Stimulated activated naive CD8-positive, alpha-beta T cell treated with anti-CD3 and anti-CD28 coated beads, Interleukin-15, Interleukin-2, amounts not matched to agents 100 ng/mL and 50 ng/mL, for 24 hours (primary cell): ENCODE data around the gene SPATA2L.
"Not testable (repeated sequence)": the region's sequence is repeated elsewhere in the genome, so short reads cannot be mapped to it uniquely, and the experiment has no call there.

Experiments used
- H3K27ac Mint-ChIP-seq: one replicate; pipeline ENCODE4 v1.8.0; 2021; ENCODE audit warnings: mild to moderate bottlenecking, mixed read lengths
- H3K27me3 Mint-ChIP-seq: one replicate; pipeline ENCODE4 v1.8.0; 2021; ENCODE audit warnings: mixed read lengths
- H3K36me3 Mint-ChIP-seq: one replicate; pipeline ENCODE4 v1.8.0; 2021; ENCODE audit warnings: low read depth, mixed read lengths
- H3K4me1 Mint-ChIP-seq: one replicate; pipeline ENCODE4 v1.8.0; 2021; ENCODE audit warnings: low read depth, mixed read lengths
- H3K4me3 Mint-ChIP-seq: one replicate; pipeline ENCODE4 v1.8.0; 2021; ENCODE audit warnings: mild to moderate bottlenecking, mixed read lengths
- H3K9me3 Mint-ChIP-seq: one replicate; pipeline ENCODE4 v1.8.0; 2021; ENCODE audit warnings: mixed read lengths

SPATA2L gene

DNA sequence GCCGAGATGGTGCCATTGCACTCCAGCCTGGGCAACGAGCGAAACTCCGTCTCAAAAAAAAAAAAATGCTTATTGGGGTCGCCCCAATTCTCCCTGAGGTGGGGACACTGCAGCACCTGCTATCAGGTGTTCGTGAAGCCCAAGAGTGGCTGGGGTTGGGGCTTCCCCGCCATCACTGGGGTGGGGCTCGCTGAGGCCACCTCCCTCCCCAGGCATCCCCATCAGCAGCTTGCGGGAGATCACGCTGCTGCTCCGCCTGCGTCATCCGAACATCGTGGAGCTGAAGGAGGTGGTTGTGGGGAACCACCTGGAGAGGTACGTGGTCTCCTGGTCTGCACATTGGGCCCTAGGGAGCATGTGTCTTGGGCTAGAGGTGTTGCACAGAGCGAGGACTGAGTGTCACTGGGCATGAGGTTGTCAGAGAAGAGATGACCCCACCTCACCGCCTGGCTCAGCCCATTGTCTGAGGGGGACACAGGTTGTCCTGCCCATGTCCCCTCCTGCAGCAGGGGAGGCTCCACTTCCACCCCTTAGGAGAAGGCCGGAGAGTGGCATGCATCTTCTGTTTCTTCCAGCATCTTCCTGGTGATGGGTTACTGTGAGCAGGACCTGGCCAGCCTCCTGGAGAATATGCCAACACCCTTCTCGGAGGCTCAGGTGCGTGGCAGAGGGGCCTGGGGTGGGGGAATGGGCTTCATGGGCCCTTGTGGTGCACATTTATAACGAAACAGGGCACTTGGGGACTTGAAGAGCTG is 10.1 kb downstream of the SPATA2L start:
- Mint-ChIP-seq H3K27ac (no peak overlapping the region), H3K36me3 (peaks cover 33% of the 10 kb centered on the region), H3K4me1 (peaks cover 26% of the 10 kb centered on the region), H3K27me3 (no peaks in the 10 kb centered on the region), H3K4me3 (no peak overlapping the region), H3K9me3 (no peaks in the 10 kb centered on the region)

DNA sequence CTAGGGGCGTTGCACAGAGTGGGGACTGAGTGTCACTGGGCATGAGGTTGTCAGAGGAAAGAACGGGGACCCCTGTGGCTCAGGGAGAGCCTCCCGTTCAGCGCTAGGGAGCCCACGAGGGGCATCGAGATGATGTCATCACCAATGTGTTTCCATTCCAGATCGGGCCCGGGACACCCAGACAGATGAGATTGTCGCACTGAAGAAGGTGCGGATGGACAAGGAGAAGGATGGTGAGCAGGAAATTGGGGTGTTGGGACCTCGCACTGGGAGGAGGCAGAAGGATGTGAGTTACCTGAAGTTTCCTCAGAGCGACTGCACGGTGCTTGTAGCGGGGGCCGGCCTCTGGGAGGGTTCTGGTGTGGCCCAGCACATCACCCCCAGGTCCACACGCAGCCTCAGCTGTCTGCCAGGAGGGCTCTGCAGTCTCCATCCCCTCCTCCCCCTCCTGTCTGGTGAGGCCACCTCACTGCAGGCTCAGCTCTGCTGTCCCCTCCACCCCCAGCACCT is 11.1 kb downstream of the SPATA2L start:
- peaks cover 32% of the 10 kb centered on the region for H3K36me3 Mint-ChIP-seq
- no peak overlapping the region for H3K27ac Mint-ChIP-seq

DNA sequence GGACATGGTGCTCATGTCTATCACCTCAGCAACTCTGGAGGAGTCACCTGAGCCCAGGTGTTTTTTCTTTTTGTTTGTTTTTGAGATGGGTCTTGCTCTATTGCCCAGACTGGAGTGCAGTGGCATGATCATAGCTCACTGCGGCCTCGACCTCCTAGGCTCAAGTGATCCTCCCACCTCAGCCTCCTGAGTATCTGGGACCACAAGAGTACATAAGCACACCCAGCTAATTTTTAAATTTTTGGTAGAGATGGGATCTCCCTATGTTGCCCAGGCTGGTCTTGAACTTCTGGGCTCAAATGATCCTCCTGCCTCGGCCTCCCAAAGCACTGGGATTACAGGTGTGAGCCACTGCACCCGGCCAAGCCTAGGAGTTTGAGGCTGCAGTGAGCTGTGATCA is 11.9 kb downstream of the SPATA2L start:
- Mint-ChIP-seq H3K36me3 (peaks cover 29% of the 10 kb centered on the region), H3K4me1 (peaks cover 19% of the 10 kb centered on the region)
- H3K27me3 Mint-ChIP-seq, H3K9me3 Mint-ChIP-seq, H3K27ac Mint-ChIP-seq, H3K4me3 Mint-ChIP-seq: not testable (repeated sequence)

More for the DNA sequence above, 11.1 kb downstream of the SPATA2L start:
- H3K9me3 Mint-ChIP-seq: no peaks in the 10 kb centered on the region
- H3K27me3 Mint-ChIP-seq: no peaks in the 10 kb centered on the region
- H3K4me1 Mint-ChIP-seq: peaks cover 21% of the 10 kb centered on the region
- no peak overlapping the region for H3K4me3 Mint-ChIP-seq

DNA sequence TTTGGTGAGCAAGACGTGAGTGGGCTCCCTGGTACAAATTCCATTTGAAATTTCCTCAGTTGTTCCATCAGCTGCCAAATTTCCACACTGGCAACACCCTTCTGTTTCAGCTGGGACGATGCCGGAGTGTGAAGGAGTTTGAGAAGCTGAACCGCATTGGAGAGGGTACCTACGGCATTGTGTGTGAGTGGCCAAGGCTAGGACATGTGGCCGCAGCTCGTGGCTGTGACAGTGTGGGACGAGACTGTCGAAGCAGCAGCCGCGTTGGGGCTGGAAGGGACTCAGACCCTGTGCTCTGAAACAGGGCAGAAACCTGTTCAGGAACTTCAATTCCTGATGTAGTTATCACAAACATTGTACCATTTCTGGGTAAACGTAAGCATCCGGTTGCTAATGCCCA is 12.4 kb downstream of the SPATA2L start:
- peaks cover 19% of the 10 kb centered on the region for H3K4me1 Mint-ChIP-seq
- no peaks in the 10 kb centered on the region for H3K27me3 Mint-ChIP-seq
- H3K27ac Mint-ChIP-seq: no peak overlapping the region
- no peak overlapping the region for H3K4me3 Mint-ChIP-seq
- H3K36me3 Mint-ChIP-seq: peaks cover 29% of the 10 kb centered on the region
- H3K9me3 Mint-ChIP-seq: no peaks in the 10 kb centered on the region

DNA sequence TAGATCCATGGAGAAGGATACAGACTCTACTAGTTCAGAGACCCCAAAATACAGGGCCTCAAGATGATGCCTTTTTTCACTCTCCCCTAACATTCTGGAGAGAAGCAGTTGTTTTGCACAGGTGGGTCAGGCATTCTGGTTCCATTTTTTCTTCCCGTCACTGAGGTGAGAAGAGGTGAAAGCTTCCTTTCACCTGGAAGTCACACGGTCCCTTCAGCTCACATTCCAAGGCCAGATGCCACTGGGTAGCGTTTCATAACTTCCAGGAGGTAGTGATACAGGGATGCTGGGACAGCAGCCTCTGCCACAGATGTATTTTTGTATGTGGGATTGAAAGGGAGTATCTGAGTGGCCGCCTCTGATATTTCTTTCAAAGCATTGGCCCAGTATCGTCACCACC is 13.1 kb downstream of the SPATA2L start:
- Mint-ChIP-seq H3K4me3 (peak overlapping the region; percentile 90), H3K27ac (peak overlapping the region; percentile 40), H3K36me3 (peaks cover 22% of the 10 kb centered on the region), H3K27me3 (no peaks in the 10 kb centered on the region), H3K9me3 (no peaks in the 10 kb centered on the region), H3K4me1 (peaks cover 19% of the 10 kb centered on the region)

DNA sequence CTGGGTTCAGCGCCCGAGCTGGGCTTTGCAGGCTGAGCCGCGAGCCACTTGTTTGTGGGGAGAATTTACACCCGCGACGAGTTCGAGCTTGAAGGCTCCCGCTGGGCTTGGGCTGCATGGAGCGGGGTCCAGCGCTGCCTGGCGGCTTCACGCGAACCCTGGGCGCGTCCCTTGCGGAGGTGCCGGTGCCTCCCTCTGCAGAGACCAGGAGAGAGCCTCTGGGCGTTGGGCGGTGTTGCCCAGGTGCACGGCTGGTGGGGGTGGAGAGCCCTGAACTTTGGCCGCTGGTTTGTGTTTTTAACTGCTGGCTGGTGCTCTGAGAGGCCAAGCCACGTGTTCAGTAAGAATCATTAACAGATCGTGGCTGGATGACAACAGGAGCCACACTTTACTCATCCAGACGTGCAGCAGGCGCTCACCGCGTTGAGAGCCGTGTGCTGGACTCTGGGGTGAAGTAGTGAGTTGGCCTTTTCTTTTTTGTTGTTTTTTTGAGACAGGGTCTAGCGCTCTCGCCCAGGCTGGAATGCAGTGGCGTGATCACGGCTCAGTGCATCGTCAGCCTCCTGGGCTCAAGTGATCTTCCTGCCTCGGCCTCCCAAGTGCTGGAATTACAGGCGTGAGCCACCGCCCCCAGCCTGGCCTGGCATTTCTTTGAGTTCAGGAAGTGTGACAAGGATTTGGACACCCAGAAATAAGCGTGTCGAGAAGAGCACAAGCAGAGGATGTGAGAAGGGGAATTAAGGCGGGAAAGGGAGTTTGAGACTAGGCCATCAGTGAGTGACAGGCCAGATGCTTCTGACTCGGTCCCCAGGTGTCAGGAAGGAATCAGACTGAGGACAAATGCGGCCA is 14.2 kb downstream of the SPATA2L start:
- Mint-ChIP-seq H3K4me1 (peaks cover 19% of the 10 kb centered on the region), H3K36me3 (peaks cover 19% of the 10 kb centered on the region), H3K27me3 (no peaks in the 10 kb centered on the region), H3K9me3 (no peaks in the 10 kb centered on the region), H3K4me3 (peak overlapping the region; percentile 90), H3K27ac (peak overlapping the region; percentile 89)

DNA sequence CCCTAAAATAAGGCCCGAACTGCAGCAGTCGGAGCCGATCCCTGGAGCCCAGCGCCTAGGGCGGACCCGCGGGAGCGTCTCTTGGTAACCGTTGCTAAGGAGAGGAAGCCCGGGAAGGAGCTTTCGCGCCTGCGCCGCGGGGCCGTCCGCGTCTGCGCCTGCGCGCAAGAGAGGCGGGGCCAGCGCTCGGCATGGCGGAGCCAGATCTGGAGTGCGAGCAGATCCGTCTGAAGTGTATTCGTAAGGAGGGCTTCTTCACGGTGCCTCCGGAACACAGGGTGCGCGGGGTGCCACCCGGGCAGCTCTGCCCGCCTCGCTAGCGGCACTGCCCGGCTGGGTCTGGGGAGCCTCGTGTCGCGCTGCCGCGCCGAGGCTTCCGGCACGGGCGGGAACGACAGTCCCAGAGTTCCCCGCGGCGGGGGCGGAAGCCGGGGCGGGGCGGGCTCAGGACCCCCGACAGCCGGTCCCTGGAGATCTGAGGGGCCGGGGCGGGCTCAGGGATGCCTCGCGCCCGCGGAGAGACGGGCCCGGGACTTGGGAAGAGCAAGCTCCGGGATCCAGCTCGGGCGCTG is 14.9 kb downstream of the SPATA2L start, which contains the start of gene CDK10:
TSS of gene CDK10 (plus strand) at position 170 of the 572 bp plus-strand sequence. CDS start at position 192, 22 bp downstream.
- H3K27me3 Mint-ChIP-seq: no peaks in the 10 kb centered on the region
- peaks cover 19% of the 10 kb centered on the region for H3K4me1 Mint-ChIP-seq
- peak within 1 kb of the TSS; percentile 90 for H3K4me3 Mint-ChIP-seq
- peaks cover 19% of the 10 kb centered on the region for H3K36me3 Mint-ChIP-seq
- peak within 1 kb of the TSS; percentile 92 for H3K27ac Mint-ChIP-seq
- H3K9me3 Mint-ChIP-seq: no peaks in the 10 kb centered on the region

DNA sequence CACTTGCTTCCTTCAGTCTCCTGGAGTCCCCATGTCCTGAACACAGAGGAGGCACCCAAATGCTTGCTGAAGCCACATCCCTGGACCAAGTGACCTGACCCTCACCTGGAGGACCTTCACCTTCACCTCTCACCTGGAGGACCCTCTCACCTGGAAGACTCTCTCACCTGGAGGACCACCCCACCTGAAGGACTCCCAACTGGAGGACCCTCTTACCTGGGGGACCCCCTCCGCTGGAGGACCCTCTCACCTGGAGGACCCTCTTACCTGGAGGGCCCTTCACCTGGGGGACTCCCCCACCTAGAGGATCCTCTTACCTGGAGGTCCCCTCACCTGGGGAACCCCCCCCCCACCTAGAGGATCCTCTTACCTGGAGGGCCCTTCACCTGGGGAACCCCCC is 15.6 kb downstream of the SPATA2L start:
- H3K4me1 Mint-ChIP-seq: peaks cover 19% of the 10 kb centered on the region
- peaks cover 19% of the 10 kb centered on the region for H3K36me3 Mint-ChIP-seq
- peak overlapping the region; percentile 90 for H3K4me3 Mint-ChIP-seq
- H3K27me3 Mint-ChIP-seq: no peaks in the 10 kb centered on the region
- H3K27ac Mint-ChIP-seq: no peak overlapping the region
- H3K9me3 Mint-ChIP-seq: no peaks in the 10 kb centered on the region

DNA sequence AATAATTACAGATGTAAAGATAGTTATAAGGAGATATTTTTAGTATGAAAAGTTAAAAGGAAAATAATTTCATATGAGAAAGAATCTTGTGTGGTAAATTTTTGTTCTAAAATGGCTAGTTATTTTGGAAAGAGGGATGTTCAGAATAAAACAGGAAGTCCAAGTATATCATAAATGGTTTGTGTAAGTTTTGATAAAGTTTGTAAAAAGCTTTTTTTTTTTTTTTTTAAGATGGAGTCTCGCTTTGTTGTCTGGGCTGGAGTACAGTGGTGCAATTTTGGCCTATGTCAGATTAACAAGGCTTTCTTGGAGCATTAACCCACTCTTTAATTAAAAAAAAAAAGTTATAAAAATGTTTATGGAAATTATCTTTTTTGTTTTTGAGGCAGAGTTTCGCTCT is 23.2 kb downstream of the SPATA2L start:
- Mint-ChIP-seq H3K36me3 (no peaks in the 10 kb centered on the region), H3K27me3 (no peaks in the 10 kb centered on the region), H3K4me3 (no peak overlapping the region), H3K27ac (no peak overlapping the region), H3K9me3 (no peaks in the 10 kb centered on the region), H3K4me1 (no peaks in the 10 kb centered on the region)

DNA sequence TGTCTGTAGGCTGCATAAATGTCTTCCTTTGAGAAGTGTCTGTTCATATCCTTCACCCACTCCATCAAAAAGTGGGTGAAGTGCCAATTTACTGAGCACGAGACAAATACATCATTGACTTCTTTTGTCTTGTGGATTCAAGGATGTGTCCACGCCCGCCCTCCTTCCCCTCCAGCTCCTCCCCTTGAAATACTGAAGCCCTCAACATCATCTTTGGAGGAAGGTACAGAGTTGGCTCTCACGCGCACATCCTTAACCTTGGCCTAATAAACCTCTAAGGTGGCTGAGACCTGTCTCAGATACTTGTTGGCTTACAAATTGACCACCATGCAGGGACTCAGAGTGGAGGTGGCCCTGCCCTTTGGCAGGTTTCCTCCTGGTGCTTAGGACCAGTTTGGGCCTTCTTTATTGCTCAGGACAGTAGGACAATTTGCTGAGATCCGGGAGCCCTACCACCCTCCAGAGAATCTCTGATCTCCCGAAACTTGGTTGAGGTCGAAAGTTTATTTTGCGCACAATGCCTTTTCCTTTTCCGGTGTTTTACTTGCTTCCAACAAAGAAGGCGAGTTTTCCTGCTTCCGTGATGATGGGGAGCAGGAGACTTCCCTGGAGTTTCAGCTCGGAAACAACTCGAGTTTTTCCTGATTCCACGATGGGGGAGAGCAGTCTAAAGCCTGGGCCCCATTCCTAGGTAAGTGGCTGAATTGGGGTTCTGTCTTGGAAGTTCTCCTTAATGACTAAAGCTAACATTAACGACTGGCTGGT is 29.1 kb downstream of the SPATA2L start:
- H3K4me1 Mint-ChIP-seq: peaks cover 9% of the 10 kb centered on the region
- no peak overlapping the region for H3K27ac Mint-ChIP-seq
- no peak overlapping the region for H3K4me3 Mint-ChIP-seq

DNA sequence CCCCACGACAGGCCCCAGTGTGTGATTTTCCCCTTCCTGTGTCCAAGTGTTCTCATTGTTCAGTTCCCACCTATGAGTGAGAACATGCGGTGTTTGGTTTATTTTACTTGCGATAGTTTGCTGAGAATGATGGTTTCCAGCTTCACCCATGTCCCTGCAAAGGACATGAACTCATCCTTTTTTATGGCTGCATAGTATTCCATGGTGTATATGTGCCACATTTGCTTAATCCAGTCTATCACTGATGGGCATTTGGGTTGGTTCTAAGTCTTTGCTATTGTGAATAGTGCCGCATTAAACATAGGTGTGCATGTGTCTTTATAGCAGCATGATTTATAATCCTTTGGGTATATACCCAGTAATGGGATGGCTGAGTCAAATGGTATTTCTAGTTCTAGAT is 29.9 kb downstream of the SPATA2L start:
- H3K36me3 Mint-ChIP-seq, H3K27me3 Mint-ChIP-seq, H3K4me3 Mint-ChIP-seq, H3K9me3 Mint-ChIP-seq, H3K27ac Mint-ChIP-seq, H3K4me1 Mint-ChIP-seq: not testable (repeated sequence)

More for the DNA sequence above, 29.1 kb downstream of the SPATA2L start:
- H3K27me3 Mint-ChIP-seq: no peaks in the 10 kb centered on the region
- no peaks in the 10 kb centered on the region for H3K36me3 Mint-ChIP-seq
- no peaks in the 10 kb centered on the region for H3K9me3 Mint-ChIP-seq

DNA sequence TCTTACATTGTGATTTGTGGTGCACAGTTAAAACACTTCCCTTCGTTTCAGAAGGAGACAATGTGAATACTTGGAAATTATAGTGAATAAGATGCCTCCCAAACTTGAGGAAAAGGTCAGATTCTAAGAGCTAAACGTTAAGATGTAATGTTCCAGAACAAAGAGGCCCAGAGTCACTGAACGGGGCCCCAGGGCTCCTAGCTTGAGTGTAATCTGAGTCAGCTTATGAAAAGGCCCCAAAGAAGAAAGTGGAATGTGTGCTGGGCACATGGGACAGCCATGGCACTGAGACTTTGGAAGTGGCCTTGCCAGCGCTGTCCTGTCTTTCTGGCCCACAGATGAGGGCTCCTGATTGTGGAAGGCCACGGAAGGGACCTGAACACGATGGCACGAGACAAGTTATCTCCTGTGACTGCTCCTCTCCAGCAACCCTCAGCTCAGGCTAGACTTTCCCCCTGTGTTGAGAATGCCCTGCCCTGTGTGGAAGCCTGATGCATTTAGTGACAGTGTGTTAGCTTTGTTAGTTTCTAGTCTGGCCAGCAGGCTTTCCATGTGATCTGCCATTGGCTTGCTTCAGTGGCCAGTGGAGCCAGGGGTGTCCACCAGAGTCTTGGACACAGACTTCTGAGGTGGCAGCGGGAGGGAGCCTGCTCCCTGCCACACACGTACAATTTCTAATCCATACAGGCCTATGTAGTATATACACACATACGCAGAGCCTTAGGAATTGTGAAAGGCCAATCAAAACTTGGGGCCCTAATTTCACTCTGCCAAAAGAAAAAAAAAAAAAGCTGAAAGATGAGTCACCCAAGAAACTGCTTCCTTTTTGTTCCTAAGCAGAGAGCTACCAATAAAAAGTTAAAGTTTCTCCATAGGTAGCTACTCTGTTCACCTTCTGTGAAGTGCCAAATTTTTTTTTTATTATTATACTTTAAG is 30.7 kb downstream of the SPATA2L start:
- H3K27ac Mint-ChIP-seq: no peak overlapping the region
- no peaks in the 10 kb centered on the region for H3K27me3 Mint-ChIP-seq
- no peaks in the 10 kb centered on the region for H3K9me3 Mint-ChIP-seq
- H3K4me3 Mint-ChIP-seq: no peak overlapping the region
- H3K36me3 Mint-ChIP-seq: no peaks in the 10 kb centered on the region
- H3K4me1 Mint-ChIP-seq: peaks cover 9% of the 10 kb centered on the region

DNA sequence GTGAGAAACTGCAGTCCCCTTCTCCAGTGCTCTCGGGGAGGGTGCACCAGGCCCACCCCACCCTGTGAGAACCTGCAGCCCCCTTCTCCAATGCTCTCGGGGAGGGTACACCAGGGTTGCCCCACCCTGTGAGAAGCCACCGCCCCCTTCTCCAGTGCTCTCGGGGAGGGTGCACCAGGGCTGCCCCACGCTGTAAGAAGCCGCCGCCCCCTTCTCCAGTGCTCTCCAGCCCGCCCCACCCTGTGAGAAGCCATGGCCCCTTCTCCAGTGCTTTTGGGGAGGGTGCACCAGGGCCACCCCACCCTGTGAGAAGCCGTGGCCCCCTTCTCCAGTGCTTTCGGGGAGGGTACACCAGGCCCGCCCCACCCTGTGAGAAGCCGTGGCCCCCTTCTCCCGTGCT is 31.8 kb downstream of the SPATA2L start:
- H3K27ac Mint-ChIP-seq: no peak overlapping the region
- H3K4me1 Mint-ChIP-seq: peaks cover 9% of the 10 kb centered on the region
- H3K9me3 Mint-ChIP-seq: no peaks in the 10 kb centered on the region
- H3K4me3 Mint-ChIP-seq: no peak overlapping the region
- no peaks in the 10 kb centered on the region for H3K36me3 Mint-ChIP-seq
- no peaks in the 10 kb centered on the region for H3K27me3 Mint-ChIP-seq

DNA sequence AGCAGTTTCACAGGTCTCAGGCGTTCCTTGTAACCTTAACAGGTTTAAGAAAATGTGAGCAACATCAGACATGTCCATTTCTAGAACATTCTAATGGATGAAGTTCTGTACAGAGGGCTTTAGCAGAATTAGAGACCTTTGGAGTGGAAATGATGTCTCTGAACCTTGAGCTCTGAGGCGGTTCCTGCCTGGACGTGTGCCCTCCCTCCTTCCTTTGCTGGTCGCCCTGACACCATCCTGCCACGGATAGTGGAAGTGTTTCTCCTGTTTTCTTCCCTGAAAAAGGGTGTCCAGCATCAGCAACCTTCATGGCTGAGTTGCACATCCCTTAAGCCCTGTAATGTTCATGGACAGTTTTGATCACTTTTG is 32.7 kb downstream of the SPATA2L start:
- Mint-ChIP-seq H3K4me3 (no peak overlapping the region), H3K27ac (no peak overlapping the region), H3K9me3 (no peaks in the 10 kb centered on the region), H3K4me1 (peaks cover 9% of the 10 kb centered on the region), H3K36me3 (peaks cover 5% of the 10 kb centered on the region), H3K27me3 (no peaks in the 10 kb centered on the region)
